Karpas-422 (cell line): ENCODE results near the gene USP11. TPM values are rescaled to one million over a fixed set of nuclear protein-coding genes. Genes with fewer than 3 reads are reported as not detected.

ENCODE experiments used
- DNase-seq: peaks from one replicate; pipeline ENCODE4 v3.0.0-alpha.2; 2015
- H2AFZ ChIP-seq: fragments of 200-600 bp; sonication (generic); 2 replicates; pipeline ENCODE4 v1.6.1; 2014; ENCODE audit warnings: antibody characterized with exemption, low read length, mixed read lengths
- H3K27ac ChIP-seq: fragments of 200-600 bp; sonication (generic); 2 replicates; pipeline ENCODE4 v1.5.1; 2014; ENCODE audit warnings: mild to moderate bottlenecking, low read length, moderate library complexity
- H3K27me3 ChIP-seq: fragments of 200-600 bp; sonication (generic); 2 replicates; pipeline ENCODE4 v1.6.1; 2014; ENCODE audit warnings: low read length, mixed read lengths
- H3K36me3 ChIP-seq: fragments of 200-600 bp; sonication (generic); 2 replicates; pipeline ENCODE4 v1.6.1; 2014; ENCODE audit warnings: low read length, mixed read lengths; ENCODE audit not compliant: insufficient read depth
- H3K4me1 ChIP-seq: fragments of 200-600 bp; sonication (generic); 2 replicates; pipeline ENCODE4 v1.6.1; 2014; ENCODE audit warnings: mild to moderate bottlenecking, low read length, mixed read lengths
- H3K4me2 ChIP-seq: fragments of 200-600 bp; sonication (generic); 2 replicates; pipeline ENCODE4 v1.6.1; 2014; ENCODE audit warnings: low read length, low read depth, mild to moderate bottlenecking; ENCODE audit not compliant: poor library complexity, severe bottlenecking
- H3K4me3 ChIP-seq: fragments of 200-600 bp; sonication (generic); 2 replicates; pipeline ENCODE4 v1.5.1; 2014; ENCODE audit warnings: mild to moderate bottlenecking, antibody characterized with exemption, low read length, mixed read lengths
- H3K79me2 ChIP-seq: fragments of 200-600 bp; sonication (generic); 2 replicates; pipeline ENCODE4 v1.6.1; 2014; ENCODE audit warnings: mild to moderate bottlenecking, low read length, mixed read lengths
- H3K9ac ChIP-seq: fragments of 200-600 bp; sonication (generic); 2 replicates; pipeline ENCODE4 v1.6.0; 2014; ENCODE audit warnings: low read length
- H3K9me2 ChIP-seq: fragments of 200-600 bp; sonication (generic), shearing (Covaris generic); replicated peaks from 2 replicates; pipeline ENCODE4 v1.6.0; 2014; ENCODE audit warnings: mild to moderate bottlenecking, low read length, moderate library complexity; ENCODE audit not compliant: insufficient read depth
- H3K9me3 ChIP-seq: fragments of 300-700, 200-600 bp; sonication (generic); 2 replicates; pipeline ENCODE4 v1.6.1; 2014; ENCODE audit warnings: low read length, mixed read lengths
- H4K20me1 ChIP-seq: fragments of 200-600 bp; sonication (generic); 2 replicates; pipeline ENCODE4 v1.6.1; 2014; ENCODE audit warnings: mild to moderate bottlenecking, antibody characterized with exemption, low read length, low read depth; ENCODE audit not compliant: insufficient read depth
- total RNA-seq: library from RNA; depleted of rRNA; stranded (reverse); fragments of >200 nt; shearing (Covaris generic); gene quantifications from 2 replicates; pipeline ENCODE4 v1.2.3, GENCODE V29; 2014; ENCODE audit warnings: low replicate concordance; rRNA removed

The USP11 gene
- 30.9 and 40.7 TPM in 2 replicates for total RNA-seq

DNA sequence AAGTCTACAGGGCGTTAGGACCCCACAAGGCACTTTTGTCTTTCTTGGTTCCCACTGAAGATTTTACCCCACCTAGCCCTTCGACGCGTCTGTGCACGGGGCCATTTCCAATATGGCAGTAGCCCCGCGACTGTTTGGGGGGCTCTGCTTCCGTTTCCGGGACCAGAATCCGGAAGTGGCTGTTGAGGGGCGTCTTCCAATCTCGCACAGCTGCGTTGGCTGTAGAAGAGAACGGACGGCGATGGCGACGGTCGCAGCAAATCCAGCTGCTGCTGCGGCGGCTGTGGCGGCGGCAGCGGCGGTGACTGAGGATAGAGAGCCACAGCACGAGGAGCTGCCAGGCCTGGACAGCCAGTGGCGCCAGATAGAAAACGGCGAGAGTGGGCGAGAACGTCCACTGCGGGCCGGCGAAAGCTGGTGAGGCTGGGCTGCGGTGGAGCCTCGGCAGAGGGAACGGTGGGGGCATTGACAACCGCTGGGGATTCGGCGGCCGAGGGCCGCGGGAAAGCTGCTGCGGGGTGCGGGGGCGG, at the start of gene USP11:
USP11 (plus strand) TSS at position 207 of the 530 bp plus-strand sequence; CDS start at position 242, 35 bp downstream.
- Histone ChIP-seq H3K4me3 (peak within 1 kb of the TSS; percentile 74), H3K9me3 (no peaks in the 10 kb centered on the region), H3K4me1 (peaks cover 14% of the 10 kb centered on the region), H3K4me2 (peak within 1 kb of the TSS; percentile 80), H3K27ac (peak within 1 kb of the TSS; percentile 88), H3K36me3 (peaks cover 15% of the 10 kb centered on the region), H3K9ac (peak within 1 kb of the TSS; percentile 89), H2AFZ (no peak within 1 kb of the TSS), H3K9me2 (no peaks in the 10 kb centered on the region), H3K79me2 (peaks cover 41% of the 10 kb centered on the region), H3K27me3 (no peaks in the 10 kb centered on the region), H4K20me1 (no peaks in the 10 kb centered on the region)
- peak; percentile 90 for DNase-seq

DNA sequence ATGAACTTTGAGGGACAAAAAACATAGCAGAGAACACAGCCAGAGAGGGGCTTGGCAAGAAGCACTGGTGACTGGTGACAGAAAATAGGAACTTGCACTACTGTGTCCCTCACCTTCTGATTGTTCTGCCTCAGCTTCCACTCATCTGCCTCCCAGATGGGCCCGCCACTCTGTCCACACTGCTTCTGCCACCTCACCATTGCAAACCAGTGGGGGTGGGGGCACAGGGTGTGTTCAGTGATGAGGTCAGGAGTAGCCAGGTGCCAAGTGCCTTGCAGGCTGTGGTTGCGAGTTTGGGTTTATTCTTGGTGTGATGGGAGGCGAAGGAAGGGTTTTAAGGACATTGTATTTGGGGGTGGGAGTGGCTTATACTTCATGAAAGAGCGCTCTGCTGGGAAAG, 48.3 kb upstream of the USP11 start:
- Histone ChIP-seq H3K27me3 (no peaks in the 10 kb centered on the region), H3K4me2 (no peak overlapping the region), H3K79me2 (no peaks in the 10 kb centered on the region), H3K9me2 (no peaks in the 10 kb centered on the region), H3K27ac (no peak overlapping the region), H3K9ac (no peak overlapping the region), H3K36me3 (0 out of 2 replicates have a peak, but pooled peaks cover 3% of the 10 kb centered on the region), H2AFZ (no peak overlapping the region), H3K4me1 (no peaks in the 10 kb centered on the region), H3K9me3 (no peaks in the 10 kb centered on the region), H3K4me3 (no peak overlapping the region), H4K20me1 (no peaks in the 10 kb centered on the region)
- no peak for DNase-seq

GRCh38 chrX:47185241-47185640, 47.6 kb upstream of the USP11 start:
- Histone ChIP-seq H3K79me2 (no peaks in the 10 kb centered on the region), H3K36me3 (0 out of 2 replicates have a peak, but pooled peaks cover 3% of the 10 kb centered on the region), H3K27ac (no peak overlapping the region), H3K9me3 (no peaks in the 10 kb centered on the region), H3K27me3 (no peaks in the 10 kb centered on the region), H3K4me2 (no peak overlapping the region), H3K9me2 (no peaks in the 10 kb centered on the region), H4K20me1 (no peaks in the 10 kb centered on the region), H2AFZ (no peak overlapping the region), H3K9ac (no peak overlapping the region), H3K4me3 (no peak overlapping the region), H3K4me1 (peaks cover 2% of the 10 kb centered on the region)
- no peak for DNase-seq

DNA sequence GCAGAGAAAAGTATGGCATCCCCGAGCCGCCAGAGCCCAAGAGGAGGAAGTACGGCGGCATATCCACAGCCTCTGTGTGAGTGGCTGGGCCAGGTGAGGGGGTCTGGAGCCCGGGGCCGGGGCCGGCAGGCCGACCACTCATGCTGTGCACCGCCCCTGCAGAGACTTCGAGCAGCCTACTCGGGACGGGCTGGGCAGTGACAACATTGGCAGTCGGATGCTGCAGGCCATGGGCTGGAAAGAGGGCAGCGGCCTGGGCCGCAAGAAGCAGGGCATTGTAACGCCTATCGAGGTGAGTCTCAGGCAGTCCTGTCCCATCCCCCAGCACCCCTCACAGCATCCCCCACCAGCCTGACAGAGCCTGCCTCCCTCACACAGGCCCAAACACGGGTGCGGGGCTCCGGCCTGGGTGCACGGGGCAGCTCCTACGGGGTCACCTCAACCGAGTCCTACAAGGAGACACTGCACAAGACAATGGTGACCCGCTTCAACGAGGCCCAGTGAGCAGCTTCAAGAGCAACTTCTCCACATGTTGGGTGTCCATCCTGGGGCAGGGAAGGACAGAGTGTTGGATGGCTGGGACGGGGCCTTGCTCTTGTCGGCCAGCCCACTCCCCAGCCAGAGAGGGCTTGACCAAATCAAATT, 46.6 kb upstream of the USP11 start:
- Histone ChIP-seq H3K36me3 (0 out of 2 replicates have a peak, but pooled peaks cover 3% of the 10 kb centered on the region), H3K4me2 (no peak overlapping the region), H3K27me3 (no peaks in the 10 kb centered on the region), H3K9ac (no peak overlapping the region), H4K20me1 (no peaks in the 10 kb centered on the region), H3K4me1 (peaks cover 4% of the 10 kb centered on the region), H3K9me3 (no peaks in the 10 kb centered on the region), H3K9me2 (no peaks in the 10 kb centered on the region), H2AFZ (no peak overlapping the region), H3K27ac (no peak overlapping the region), H3K79me2 (no peaks in the 10 kb centered on the region), H3K4me3 (no peak overlapping the region)
- DNase-seq = no peak

DNA sequence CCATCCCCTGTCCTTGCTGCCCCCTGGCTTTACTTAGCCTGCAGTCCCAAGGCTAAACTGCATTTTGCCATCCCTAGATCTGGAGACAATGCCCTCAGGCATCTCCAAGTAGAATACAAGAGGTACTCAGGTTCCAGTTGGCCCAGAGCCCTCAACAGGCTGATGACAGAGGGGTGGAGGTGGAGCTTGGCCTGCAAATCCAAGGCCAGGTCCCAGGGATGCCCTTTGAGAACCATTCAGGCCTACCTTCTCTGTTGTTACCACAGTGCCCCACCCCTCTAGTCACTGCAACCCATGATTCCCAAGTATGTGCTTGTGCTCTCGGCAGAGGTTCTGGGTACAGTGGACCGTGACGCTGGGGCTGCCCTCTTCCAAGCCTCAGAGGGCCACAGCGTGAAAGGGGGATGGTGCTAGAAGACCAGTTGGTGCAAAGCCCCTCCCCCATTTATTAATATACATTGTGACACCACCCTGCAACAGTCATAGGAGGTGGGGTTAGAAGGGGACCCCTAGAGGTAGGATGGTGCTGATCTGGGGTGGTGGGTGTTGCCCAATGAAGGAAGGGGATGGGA, 45.6 kb upstream of the USP11 start:
- Histone ChIP-seq H4K20me1 (no peaks in the 10 kb centered on the region), H2AFZ (no peak overlapping the region), H3K4me1 (peaks cover 8% of the 10 kb centered on the region), H3K9ac (no peak overlapping the region), H3K9me2 (no peaks in the 10 kb centered on the region), H3K27me3 (no peaks in the 10 kb centered on the region), H3K4me3 (no peak overlapping the region), H3K9me3 (no peaks in the 10 kb centered on the region), H3K79me2 (no peaks in the 10 kb centered on the region), H3K4me2 (no peak overlapping the region), H3K27ac (no peak overlapping the region), H3K36me3 (0 out of 2 replicates have a peak, but pooled peaks cover 3% of the 10 kb centered on the region)
- DNase-seq = no peak

DNA sequence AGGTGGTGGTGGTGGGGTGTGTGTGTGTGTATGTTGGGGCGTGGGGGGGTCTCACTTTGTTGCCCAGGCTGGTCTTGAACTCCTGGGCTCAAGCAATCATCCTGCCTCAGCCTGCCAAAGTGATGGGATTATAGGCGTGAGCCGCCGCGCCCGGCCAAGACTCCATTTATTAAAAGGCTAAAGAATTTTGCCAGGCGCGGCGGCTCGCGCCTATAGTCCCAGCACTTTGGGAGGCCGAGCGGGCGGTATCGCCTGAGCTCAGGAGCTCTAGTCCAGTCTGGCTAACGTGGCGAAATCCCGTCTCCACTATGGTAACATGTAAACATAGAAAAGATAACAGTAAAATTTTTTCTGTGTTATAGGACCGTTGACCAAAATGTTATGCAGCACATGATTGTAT, 42.9 kb upstream of the USP11 start:
- no peak for DNase-seq
- H3K27me3 ChIP-seq = no peaks in the 10 kb centered on the region
- no peak overlapping the region for H3K9ac ChIP-seq
- peaks cover 12% of the 10 kb centered on the region for H3K79me2 ChIP-seq
- peaks cover 8% of the 10 kb centered on the region for H4K20me1 ChIP-seq
- H3K27ac ChIP-seq = no peak overlapping the region
- no peak overlapping the region for H3K4me3 ChIP-seq
- H3K36me3 ChIP-seq = no peaks in the 10 kb centered on the region
- no peaks in the 10 kb centered on the region for H3K9me2 ChIP-seq
- H3K9me3 ChIP-seq = no peaks in the 10 kb centered on the region
- H2AFZ ChIP-seq = no peak overlapping the region
- peaks cover 24% of the 10 kb centered on the region for H3K4me1 ChIP-seq
- peak overlapping the region; percentile 49 for H3K4me2 ChIP-seq

DNA sequence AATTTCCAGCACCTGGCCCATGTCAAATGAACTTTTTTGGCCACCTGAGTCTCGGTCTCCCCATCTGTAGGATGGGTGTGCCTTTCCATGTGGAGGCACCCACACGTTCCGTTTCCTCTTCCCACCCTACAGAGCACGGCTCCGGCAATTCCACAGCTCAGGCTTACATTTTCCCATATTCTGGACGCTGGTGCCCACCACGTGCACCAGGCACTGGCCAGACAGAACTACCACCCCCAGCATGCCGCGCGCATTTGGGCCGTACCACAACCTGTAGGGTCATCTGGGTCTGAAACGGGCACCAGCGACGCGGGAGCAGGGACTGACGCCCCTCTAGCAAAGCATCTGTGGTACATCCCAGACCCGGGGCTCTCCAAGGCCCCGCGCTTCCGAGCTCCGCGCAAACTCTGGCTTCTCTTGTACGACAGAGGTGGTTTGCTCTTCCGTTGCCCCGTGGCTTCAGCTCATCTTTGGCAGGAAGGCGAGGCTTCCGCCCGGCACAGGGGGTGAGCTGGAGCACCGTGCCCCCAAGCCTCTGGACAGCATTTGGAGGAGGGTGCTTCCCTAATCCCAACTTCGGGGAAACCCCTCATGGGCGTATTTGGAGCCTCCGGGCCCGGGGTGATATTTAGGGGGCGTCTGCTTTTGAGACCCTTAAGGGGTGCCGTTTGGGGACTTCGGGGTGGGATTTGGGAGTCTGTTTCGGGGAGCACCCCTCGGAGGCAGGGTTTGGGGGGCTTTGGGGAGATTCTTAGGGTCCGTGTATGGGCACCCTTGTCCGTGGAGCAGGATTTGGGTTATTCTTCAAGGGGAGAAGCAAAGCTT, 42.2 kb upstream of the USP11 start:
- Histone ChIP-seq H3K4me3 (peak overlapping the region; percentile 98), H3K27me3 (no peaks in the 10 kb centered on the region), H3K4me1 (peaks cover 30% of the 10 kb centered on the region), H2AFZ (no peak overlapping the region), H3K9me2 (no peaks in the 10 kb centered on the region), H3K79me2 (peaks cover 20% of the 10 kb centered on the region), H3K4me2 (peak overlapping the region; percentile 99), H3K9ac (peak overlapping the region; percentile 85), H3K27ac (peak overlapping the region; percentile 99), H4K20me1 (peaks cover 13% of the 10 kb centered on the region), H3K36me3 (no peaks in the 10 kb centered on the region), H3K9me3 (no peaks in the 10 kb centered on the region)
- peak; percentile 96 for DNase-seq

GRCh38 chrX:47191331-47191730, 41.5 kb upstream of the USP11 start:
- Histone ChIP-seq H3K27me3 (no peaks in the 10 kb centered on the region), H3K4me3 (peak overlapping the region; percentile 98), H3K9me3 (no peaks in the 10 kb centered on the region), H2AFZ (no peak overlapping the region), H4K20me1 (peaks cover 19% of the 10 kb centered on the region), H3K4me2 (peak overlapping the region; percentile 99), H3K9me2 (no peaks in the 10 kb centered on the region), H3K79me2 (peaks cover 27% of the 10 kb centered on the region), H3K27ac (peak overlapping the region; percentile 99), H3K4me1 (peaks cover 37% of the 10 kb centered on the region), H3K36me3 (peaks cover 3% of the 10 kb centered on the region; the same call in 1 of the 2 replicates), H3K9ac (peak overlapping the region; percentile 85)
- peak; percentile 91 for DNase-seq
